K562 (cell line): ENCODE results near the gene ACSBG1. TPM values are rescaled to one million over a fixed set of nuclear protein-coding genes. Genes with fewer than 3 reads are reported as not detected.

ENCODE experiments used
- AFF1 ChIP-seq, 2 experiments: fragments of 450-650 bp; IDR thresholded peaks; 2 replicates each; pipeline ENCODE4 v1.6.1; 2018; ENCODE audit warnings: mild to moderate bottlenecking in 2 of 2, low read depth in 1 of 2; ENCODE audit not compliant: partially characterized antibody in 2 of 2
- AFF4 ChIP-seq: sonication (generic); formaldehyde crosslinking; IDR thresholded peaks from 2 replicates; pipeline ENCODE4 v1.8.0; 2023; ENCODE audit warnings: mild to moderate bottlenecking, missing genetic modification reagents
- DPF2 ChIP-seq: fragments of 450-650 bp; IDR thresholded peaks from 2 replicates; pipeline ENCODE4 v1.6.1; 2016
- EHMT2 ChIP-seq: fragments of 450-650 bp; IDR thresholded peaks from 2 replicates; pipeline ENCODE4 v1.6.1; 2018; ENCODE audit warnings: antibody characterized with exemption
- ELF2 ChIP-seq: fragments of 250-450 bp; sonication (Bioruptor Pico); IDR thresholded peaks from 2 replicates; pipeline ENCODE4 v1.5.0; 2021; ENCODE audit warnings: mild to moderate bottlenecking
- GABPA ChIP-seq: fragments of 200-800 bp; sonication (Bioruptor generic); conservative IDR thresholded peaks from 2 replicates; pipeline ENCODE4 v1.6.1; 2016; ENCODE audit warnings: low read depth, missing genetic modification characterization, missing compliant biosample characterization
- GABPB1 ChIP-seq: sonication (generic); formaldehyde crosslinking; IDR thresholded peaks from 2 replicates; pipeline ENCODE4 v1.8.0; 2022; ENCODE audit warnings: mild to moderate bottlenecking, missing genetic modification reagents
- NONO ChIP-seq, 2 experiments: fragments of 200-400 bp in 1 of 2; fragments of 450-650 bp in 1 of 2; formaldehyde crosslinking in 1 of 2; IDR thresholded peaks; 2 replicates each; pipeline ENCODE4 v1.6.1; 2017; ENCODE audit warnings: low read depth in 2 of 2, mild to moderate bottlenecking in 2 of 2, moderate library complexity in 2 of 2, low read length in 1 of 2
- POLR2G ChIP-seq: fragments of 200-400 bp; formaldehyde crosslinking; IDR thresholded peaks from 2 replicates; pipeline ENCODE4 v1.6.1; 2017; ENCODE audit warnings: low read depth, mild to moderate bottlenecking, antibody characterized with exemption, low read length, moderate library complexity
- RBM17 ChIP-seq: fragments of 200-400 bp; formaldehyde crosslinking; IDR thresholded peaks from 2 replicates; pipeline ENCODE4 v1.6.1; 2017; ENCODE audit warnings: low read depth, mild to moderate bottlenecking, low read length, borderline replicate concordance
- SMC3 ChIP-seq: conservative IDR thresholded peaks from 2 replicates; pipeline ENCODE4 v1.6.1; 2011; ENCODE audit warnings: low read depth, low read length, improper control_type of control experiment; ENCODE audit not compliant: insufficient read depth
- SP1 ChIP-seq: sonication (generic); formaldehyde crosslinking; IDR thresholded peaks from 2 replicates; pipeline ENCODE4 v1.8.1; 2022; ENCODE audit warnings: mild to moderate bottlenecking, missing genetic modification reagents
- TRIM24 ChIP-seq, 2 experiments: fragments of 450-650 bp; IDR thresholded peaks; 2 replicates each; pipeline ENCODE4 v1.6.1; 2016
- WHSC1 ChIP-seq: IDR thresholded peaks from one replicate; pipeline ENCODE4 v1.6.1; 2012; ENCODE audit warnings: low read length, control low read depth, inconsistent platforms
- ZBTB9 ChIP-seq: fragments of 450-650 bp; formaldehyde crosslinking; IDR thresholded peaks from 2 replicates; pipeline ENCODE4 v1.4.0; 2020; ENCODE audit warnings: mild to moderate bottlenecking, moderate library complexity
- ZNF449 ChIP-seq: fragments of 250-450 bp; sonication (Bioruptor Pico); IDR thresholded peaks from 2 replicates; pipeline ENCODE4 v1.8.0; 2022; ENCODE audit warnings: moderate library complexity, mild to moderate bottlenecking, inconsistent platforms
- polyA plus RNA-seq, 8 experiments: library from polyadenylated mRNA; depleted of rRNA in 4 of 8; stranded (reverse) in 5 of 8; unstranded in 3 of 8; fragments of >200 nt; fragmentation: Nextera tagmentation in 2 of 8; fragmentation: Illumina TruSeq in 1 of 8; extraction: Ambion mirVana in 2 of 8; extraction: Trizol in 1 of 8; gene quantifications; 2 replicates each; pipeline versions ENCODE4 v1.2.1 to v1.2.3, GENCODE V29; 2011 to 2014; ENCODE audit warnings: inconsistent platforms in 1 of 8, missing spikeins in 1 of 8
- total RNA-seq, 7 experiments: library from RNA; depleted of rRNA in 6 of 7; stranded (reverse); fragments of >200 nt in 6 of 7; fragmentation: Illumina TruSeq in 2 of 7; extraction: Trizol in 2 of 7; gene quantifications; 2 replicates each; pipeline versions ENCODE4 v1.2.1 to v1.2.3, GENCODE V29; 2011 to 2021; ENCODE audit warnings: low replicate concordance in 1 of 7

The ACSBG1 gene
- total and polyA plus RNA-seq, 9 of the 15 experiments (the other 6 are each of a cell fraction or from before 2014, with no cell fraction given), result 0.36 to 6.4 (median 2.5) TPM

GRCh38 chr15:78276064-78276943, 41.9 kb upstream of the ACSBG1 start (continued):
- no peak for TF ChIP-seq ZNF449 (CRISPR knock-in tag)
- TF ChIP-seq GABPB1 (CRISPR knock-in tag), result no peak
- no peak for TF ChIP-seq ELF2
- no peak for TF ChIP-seq WHSC1
- peak; percentile 69; the same call in 1 of the 2 replicates for TF ChIP-seq DPF2
- TF ChIP-seq SP1 (CRISPR knock-in tag), result no peak
- no peak for TF ChIP-seq AFF4 (CRISPR knock-in tag)
- no peak for TF ChIP-seq NONO (IDR thresholded peaks at IDR 0.05; ENCODE audit: low read depth in 2 of 2, low read length in 1 of 2)
- TF ChIP-seq EHMT2, result 0 out of 2 replicates have a peak, but pooled peaks have one; percentile 31
- TF ChIP-seq AFF1 (IDR thresholded peaks at IDR 0.05; ENCODE audit: low read depth in 1 of 2, partially characterized antibody in 2 of 2), result peak in 1 of 2 experiments; percentile 20
- TF ChIP-seq GABPA (tag), result no peak
- no peak for TF ChIP-seq SMC3
- 0 out of 2 replicates have a peak, but pooled peaks have one; percentile 26 for TF ChIP-seq POLR2G
- 0 out of 4 replicates have a peak, but pooled peaks of 1 of the 2 experiments have one; percentile 20 for TF ChIP-seq TRIM24 (IDR thresholded peaks at IDR 0.05)
- TF ChIP-seq ZBTB9 (CRISPR knock-in tag), result 0 out of 2 replicates have a peak, but pooled peaks have one; percentile 33
- no peak for TF ChIP-seq RBM17
